ENCODE results near the gene CBX2. TPM values are rescaled to one million over a fixed set of nuclear protein-coding genes. Genes with fewer than 3 reads are reported as not detected.

Gene CBX2
- 1 to 10 TPM; 9.2 to 9.6 TPM for total RNA-seq

GRCh38 chr17:79777894-79778503 lies at the start of gene CBX2:
Gene CBX2, plus strand, starts transcription at chr17:79778148. Its CDS starts 88 bp downstream, at chr17:79778236.
- H3K4me3 Mint-ChIP-seq: peak within 1 kb of the TSS; percentile 93
- H3K27ac Mint-ChIP-seq: peak within 1 kb of the TSS; percentile 78
- ATAC-seq (ENCODE audit: low read depth) (peak; percentile 82), DNase-seq (peak; percentile 92)
- H3K4me1 Mint-ChIP-seq: peaks cover 32% of the 10 kb centered on the region
- no peaks in the 10 kb centered on the region for H3K9me3 Mint-ChIP-seq
- POLR2A ChIA-PET: interaction anchor here (1.1 to 3.7 kb wide), 2 partner anchors 19 to 58 kb away, joined by 3 to 17 read pairs; partner anchors contain the start of gene CBX8
- peaks cover 4% of the 10 kb centered on the region for H3K36me3 Mint-ChIP-seq
- H3K27me3 Mint-ChIP-seq: peaks cover 48% of the 10 kb centered on the region

DNA sequence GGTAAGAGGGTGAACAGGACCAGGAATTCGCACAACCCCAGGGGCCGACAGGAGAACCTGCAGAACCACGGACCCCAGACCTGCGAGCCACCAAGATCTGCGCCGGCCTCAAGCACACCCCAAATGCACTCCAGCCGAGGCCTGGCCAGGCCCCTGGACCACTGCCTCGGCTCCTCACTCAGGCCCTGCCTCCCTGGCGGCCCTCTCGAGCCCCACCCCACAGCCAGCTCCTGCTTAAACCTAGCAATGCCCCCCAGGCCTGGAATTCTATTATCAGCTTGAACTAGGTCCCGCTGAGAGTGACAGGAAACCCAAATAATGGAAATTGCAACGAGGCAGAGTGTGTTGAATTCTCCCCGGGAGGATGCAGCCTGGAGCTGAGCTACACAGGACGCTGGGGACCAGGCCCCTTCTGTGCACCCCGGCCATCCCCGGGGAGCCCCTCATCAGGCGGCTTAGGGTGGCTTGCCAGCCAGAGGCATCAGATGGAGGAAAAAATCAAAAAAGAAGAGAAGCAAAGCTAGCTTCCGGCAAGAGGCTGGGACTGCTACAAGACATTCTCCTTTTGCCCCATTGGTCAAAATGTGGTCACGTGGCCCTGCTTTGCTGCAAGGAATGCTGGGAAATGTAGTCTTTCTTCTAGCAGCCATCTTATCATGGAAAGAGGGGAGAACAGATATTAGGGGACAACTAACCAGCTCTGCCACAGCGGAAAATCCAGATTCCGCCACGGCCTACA lies 49.6 kb upstream of the CBX2 start:
- Mint-ChIP-seq H3K4me3 (peak overlapping the region; percentile 83), H3K4me1 (peaks cover 6% of the 10 kb centered on the region), H3K27ac (peak overlapping the region; percentile 77), H3K9me3 (no peaks in the 10 kb centered on the region), H3K36me3 (peaks cover 1% of the 10 kb centered on the region), H3K27me3 (no peaks in the 10 kb centered on the region)
- DNase-seq: peak; percentile 75
- POLR2A ChIA-PET: interaction anchor here (0.6 kb wide), 1 partner anchor 45 kb away, joined by 3 read pairs; no protein-coding TSS in a partner anchor
- ATAC-seq (ENCODE audit: low read depth): peak; percentile 77

GRCh38 chr17:79728908-79729471 lies 49.0 kb upstream of the CBX2 start:
- ATAC-seq (ENCODE audit: low read depth): peak; percentile 15
- no peak overlapping the region for H3K4me3 Mint-ChIP-seq
- DNase-seq: no peak
- peak overlapping the region; percentile 42 for H3K27ac Mint-ChIP-seq
- H3K4me1 Mint-ChIP-seq: peaks cover 7% of the 10 kb centered on the region
- POLR2A ChIA-PET: interaction anchor here (0.6 kb wide), 1 partner anchor 45 kb away, joined by 3 read pairs; no protein-coding TSS in a partner anchor
- no peaks in the 10 kb centered on the region for H3K27me3 Mint-ChIP-seq
- no peaks in the 10 kb centered on the region for H3K9me3 Mint-ChIP-seq
- H3K36me3 Mint-ChIP-seq: peaks cover 1% of the 10 kb centered on the region

- Mint-ChIP-seq H3K4me3 (no peak overlapping the region), H3K4me1 (peaks cover 7% of the 10 kb centered on the region)
Measured at GRCh38 chr17:79729761-79730160, 48.2 kb upstream of the CBX2 start.

GRCh38 chr17:79730437-79730768 lies 47.5 kb upstream of the CBX2 start:
- no peaks in the 10 kb centered on the region for H3K9me3 Mint-ChIP-seq
- no peak overlapping the region for H3K4me3 Mint-ChIP-seq
- POLR2A ChIA-PET: no interaction called here
- peaks cover 1% of the 10 kb centered on the region for H3K36me3 Mint-ChIP-seq
- H3K27me3 Mint-ChIP-seq: no peaks in the 10 kb centered on the region
- ATAC-seq (ENCODE audit: low read depth) (no peak), DNase-seq (no peak)
- peaks cover 7% of the 10 kb centered on the region for H3K4me1 Mint-ChIP-seq
- no peak overlapping the region for H3K27ac Mint-ChIP-seq

More at GRCh38 chr17:79729761-79730160, 48.2 kb upstream of the CBX2 start:
- Mint-ChIP-seq H3K36me3 (peaks cover 1% of the 10 kb centered on the region), H3K27ac (no peak overlapping the region), H3K9me3 (no peaks in the 10 kb centered on the region), H3K27me3 (no peaks in the 10 kb centered on the region)
- ATAC-seq (ENCODE audit: low read depth) (no peak), DNase-seq (no peak)
- POLR2A ChIA-PET: no interaction called here

GRCh38 chr17:79730769-79731483 lies 47.0 kb upstream of the CBX2 start, which contains the start of gene ENPP7:
Gene ENPP7, plus strand, starts transcription at chr17:79730943. Its CDS starts 197 bp downstream, at chr17:79731140.
- H3K9me3 Mint-ChIP-seq: no peaks in the 10 kb centered on the region
- POLR2A ChIA-PET: no interaction called here
- peaks cover 7% of the 10 kb centered on the region for H3K4me1 Mint-ChIP-seq
- ATAC-seq (ENCODE audit: low read depth) (no peak), DNase-seq (no peak)
- no peaks in the 10 kb centered on the region for H3K27me3 Mint-ChIP-seq
- H3K27ac Mint-ChIP-seq: no peak within 1 kb of the TSS
- H3K36me3 Mint-ChIP-seq: peaks cover 1% of the 10 kb centered on the region
- no peak within 1 kb of the TSS for H3K4me3 Mint-ChIP-seq

GRCh38 chr17:79732254-79732653 lies 45.7 kb upstream of the CBX2 start:
- ATAC-seq (ENCODE audit: low read depth) (no peak), DNase-seq (no peak)
- H3K27ac Mint-ChIP-seq: peak overlapping the region; percentile 73
- H3K9me3 Mint-ChIP-seq: no peaks in the 10 kb centered on the region
- H3K36me3 Mint-ChIP-seq: peaks cover 1% of the 10 kb centered on the region
- no peaks in the 10 kb centered on the region for H3K27me3 Mint-ChIP-seq
- H3K4me1 Mint-ChIP-seq: peaks cover 7% of the 10 kb centered on the region
- POLR2A ChIA-PET: no interaction called here
- peak overlapping the region; percentile 62 for H3K4me3 Mint-ChIP-seq

DNA sequence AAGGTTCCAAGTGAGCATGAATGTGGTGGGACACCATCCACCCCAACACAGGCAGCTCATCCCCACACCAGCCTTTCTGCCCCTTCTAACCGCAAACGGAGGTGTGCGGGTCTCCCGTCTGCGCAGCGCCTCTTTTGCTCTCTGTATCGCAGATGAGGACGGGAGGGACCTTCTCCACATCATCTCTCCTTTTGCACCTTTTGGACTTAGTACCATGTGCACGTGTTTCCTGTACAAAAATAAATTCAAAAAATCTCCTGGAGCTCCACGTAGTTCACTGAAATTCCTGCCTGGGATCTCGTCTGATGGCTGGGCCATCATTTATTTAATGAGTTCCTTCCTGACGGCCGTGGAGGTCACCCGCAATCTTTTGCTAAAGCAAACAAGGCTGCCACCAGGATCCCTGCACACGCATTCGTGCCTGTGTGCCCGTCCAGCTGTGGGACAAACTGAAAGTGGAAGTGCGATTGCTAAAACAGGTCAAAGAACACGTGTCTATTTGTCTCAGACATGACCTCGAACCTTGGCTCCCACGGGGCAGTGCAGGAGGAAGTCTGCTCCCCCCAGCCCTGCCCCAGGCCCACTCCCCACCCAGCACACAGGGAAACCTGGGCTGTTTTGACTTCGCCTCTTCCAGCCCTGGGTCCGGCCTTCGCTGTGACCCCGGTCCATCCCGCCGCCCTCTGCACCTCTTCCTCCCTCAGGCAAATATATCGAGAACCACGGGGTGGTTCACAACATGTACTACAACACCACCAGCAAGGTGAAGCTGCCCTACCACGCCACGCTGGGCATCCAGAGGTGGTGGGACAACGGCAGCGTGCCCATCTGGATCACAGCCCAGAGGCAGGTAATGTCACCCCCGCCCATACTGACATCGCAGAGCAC lies 44.9 kb upstream of the CBX2 start:
- H3K27me3 Mint-ChIP-seq: no peaks in the 10 kb centered on the region
- H3K36me3 Mint-ChIP-seq: no peaks in the 10 kb centered on the region
- POLR2A ChIA-PET: no interaction called here
- DNase-seq (no peak), ATAC-seq (ENCODE audit: low read depth) (no peak)
- H3K27ac Mint-ChIP-seq: peak overlapping the region; percentile 73
- peak overlapping the region; percentile 62 for H3K4me3 Mint-ChIP-seq
- peaks cover 5% of the 10 kb centered on the region for H3K4me1 Mint-ChIP-seq
- H3K9me3 Mint-ChIP-seq: no peaks in the 10 kb centered on the region

DNA sequence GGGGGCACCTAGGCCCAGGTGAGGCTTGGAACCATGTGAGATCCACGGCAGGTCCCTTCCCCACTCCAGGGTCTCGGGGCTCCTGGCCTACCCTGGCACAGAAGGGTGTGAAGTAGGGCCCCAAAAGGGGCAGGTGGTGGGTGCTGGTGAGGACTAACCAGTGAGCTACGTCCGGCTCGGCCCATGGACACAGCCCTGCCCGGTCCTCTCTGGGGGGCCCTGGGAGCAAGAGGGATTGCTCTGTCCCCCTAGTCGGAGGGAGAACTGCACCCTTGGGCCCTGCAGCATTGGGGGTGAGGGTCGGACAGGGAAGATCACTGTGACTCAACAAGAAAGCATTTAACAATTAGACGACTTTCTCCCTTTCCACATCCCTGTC lies 44.3 kb upstream of the CBX2 start:
- H3K4me3 Mint-ChIP-seq: no peak overlapping the region
- H3K27ac Mint-ChIP-seq: no peak overlapping the region
- no peaks in the 10 kb centered on the region for H3K36me3 Mint-ChIP-seq
- peaks cover 5% of the 10 kb centered on the region for H3K4me1 Mint-ChIP-seq
- no peak for ATAC-seq (ENCODE audit: low read depth)
- peaks cover 3% of the 10 kb centered on the region for H3K27me3 Mint-ChIP-seq
- POLR2A ChIA-PET: no interaction called here
- H3K9me3 Mint-ChIP-seq: no peaks in the 10 kb centered on the region
- DNase-seq: no peak

DNA sequence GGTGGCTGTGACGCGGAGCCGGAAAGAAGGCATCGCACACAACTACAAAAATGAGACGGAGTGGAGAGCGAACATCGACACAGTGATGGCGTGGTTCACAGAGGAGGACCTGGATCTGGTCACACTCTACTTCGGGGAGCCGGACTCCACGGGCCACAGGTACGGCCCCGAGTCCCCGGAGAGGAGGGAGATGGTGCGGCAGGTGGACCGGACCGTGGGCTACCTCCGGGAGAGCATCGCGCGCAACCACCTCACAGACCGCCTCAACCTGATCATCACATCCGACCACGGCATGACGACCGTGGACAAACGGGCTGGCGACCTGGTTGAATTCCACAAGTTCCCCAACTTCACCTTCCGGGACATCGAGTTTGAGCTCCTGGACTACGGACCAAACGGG lies 42.9 kb upstream of the CBX2 start:
- Mint-ChIP-seq H3K27ac (no peak overlapping the region), H3K9me3 (no peaks in the 10 kb centered on the region), H3K4me1 (peaks cover 5% of the 10 kb centered on the region), H3K36me3 (no peaks in the 10 kb centered on the region), H3K4me3 (no peak overlapping the region), H3K27me3 (peaks cover 16% of the 10 kb centered on the region)
- no peak for ATAC-seq (ENCODE audit: low read depth)
- POLR2A ChIA-PET: no interaction called here
- DNase-seq: no peak

GRCh38 chr17:79737046-79737921 lies 40.7 kb upstream of the CBX2 start:
- ATAC-seq (ENCODE audit: low read depth) (no peak), DNase-seq (no peak)
- Mint-ChIP-seq H3K4me1 (peaks cover 6% of the 10 kb centered on the region), H3K9me3 (no peaks in the 10 kb centered on the region), H3K36me3 (no peaks in the 10 kb centered on the region), H3K27ac (no peak overlapping the region), H3K27me3 (peaks cover 29% of the 10 kb centered on the region), H3K4me3 (no peak overlapping the region)
- POLR2A ChIA-PET: no interaction called here

GRCh38 chr17:79737922-79738578 lies 39.9 kb upstream of the CBX2 start:
- no peak for ATAC-seq (ENCODE audit: low read depth)
- no peak overlapping the region for H3K4me3 Mint-ChIP-seq
- no peak for DNase-seq
- no peak overlapping the region for H3K27ac Mint-ChIP-seq
- POLR2A ChIA-PET: no interaction called here
- no peaks in the 10 kb centered on the region for H3K36me3 Mint-ChIP-seq
- peaks cover 34% of the 10 kb centered on the region for H3K27me3 Mint-ChIP-seq
- no peaks in the 10 kb centered on the region for H3K9me3 Mint-ChIP-seq
- H3K4me1 Mint-ChIP-seq: peaks cover 4% of the 10 kb centered on the region

Measured in activated naive CD8-positive, alpha-beta T cell treated with anti-CD3 and anti-CD28 coated beads, Interleukin-2, amount 10 ng/mL, durations not matched to agents 7 days and 5 days (primary cell).